Activated T-helper 17 cell treated with anti-CD3 and anti-CD28 coated beads, Interleukin-2, amount 50 U/mL, for 72 hours (primary cell): Measurements from ENCODE around the gene FBXL16. TPM values are rescaled to one million over a fixed set of nuclear protein-coding genes. Genes with fewer than 3 reads are reported as not detected.
"Not testable (repeated sequence)": the region's sequence is repeated elsewhere in the genome, so short reads cannot be mapped to it uniquely, and the experiment has no call there.

Experiments
- ATAC-seq: fragments of 150-1000 bp; cut with Tn5 transposase; replicated peaks from 2 replicates; pipeline ENCODE4 v1.10.0; 2021; ENCODE audit warnings: mild to moderate bottlenecking, moderate library complexity
- H3K27ac Mint-ChIP-seq: one replicate; pipeline ENCODE4 v1.8.0; 2022; ENCODE audit warnings: mixed read lengths
- H3K27me3 Mint-ChIP-seq: one replicate; pipeline ENCODE4 v1.8.0; 2022; ENCODE audit warnings: mixed read lengths
- H3K36me3 Mint-ChIP-seq: one replicate; pipeline ENCODE4 v1.8.0; 2022; ENCODE audit warnings: low read depth, mild to moderate bottlenecking, mixed read lengths
- H3K4me1 Mint-ChIP-seq: one replicate; pipeline ENCODE4 v1.8.0; 2022; ENCODE audit warnings: mixed read lengths
- H3K4me3 Mint-ChIP-seq: one replicate; pipeline ENCODE4 v1.8.0; 2022; ENCODE audit warnings: mild to moderate bottlenecking, mixed read lengths
- H3K9me3 Mint-ChIP-seq: one replicate; pipeline ENCODE4 v1.8.0; 2022; ENCODE audit warnings: mixed read lengths
- total RNA-seq, 2 donors: library from RNA; stranded (reverse); gene quantifications; one replicate each; pipeline ENCODE4 v1.2.3, GENCODE V29; 2022

The FBXL16 gene
- total RNA-seq, 2 donors from 2014 or later, result 6.4 to 23.6 TPM

GRCh38 chr16:700684-701584 lies 4.7 kb downstream of the FBXL16 start:
- H3K27me3 Mint-ChIP-seq, result peaks cover 4% of the 10 kb centered on the region
- no peak overlapping the region for H3K4me3 Mint-ChIP-seq
- peak; percentile 41 for ATAC-seq
- no peaks in the 10 kb centered on the region for H3K36me3 Mint-ChIP-seq
- no peaks in the 10 kb centered on the region for H3K4me1 Mint-ChIP-seq
- no peak overlapping the region for H3K27ac Mint-ChIP-seq
- no peaks in the 10 kb centered on the region for H3K9me3 Mint-ChIP-seq

- Mint-ChIP-seq H3K27ac (no peak overlapping the region), H3K36me3 (no peaks in the 10 kb centered on the region)
- no peak for ATAC-seq
Measured at GRCh38 chr16:698911-699671, 6.5 kb downstream of the FBXL16 start.

GRCh38 chr16:695355-696089 lies 10.1 kb downstream of the FBXL16 start:
- ATAC-seq, result peak; percentile 86
- no peaks in the 10 kb centered on the region for H3K9me3 Mint-ChIP-seq
- no peaks in the 10 kb centered on the region for H3K36me3 Mint-ChIP-seq
- peaks cover 9% of the 10 kb centered on the region for H3K4me1 Mint-ChIP-seq
- peak overlapping the region; percentile 90 for H3K27ac Mint-ChIP-seq
- H3K27me3 Mint-ChIP-seq, result no peaks in the 10 kb centered on the region
- H3K4me3 Mint-ChIP-seq, result peak overlapping the region; percentile 90

More at GRCh38 chr16:698911-699671, 6.5 kb downstream of the FBXL16 start:
- H3K27me3 Mint-ChIP-seq, result peaks cover 4% of the 10 kb centered on the region
- no peaks in the 10 kb centered on the region for H3K9me3 Mint-ChIP-seq
- H3K4me1 Mint-ChIP-seq, result no peaks in the 10 kb centered on the region
- H3K4me3 Mint-ChIP-seq, result peak overlapping the region; percentile 12

- ATAC-seq, result no peak
- Mint-ChIP-seq H3K9me3 (no peaks in the 10 kb centered on the region), H3K4me1 (peaks cover 9% of the 10 kb centered on the region), H3K4me3 (peak overlapping the region; percentile 90), H3K36me3 (no peaks in the 10 kb centered on the region), H3K27ac (peak overlapping the region; percentile 90), H3K27me3 (no peaks in the 10 kb centered on the region)
Measured at GRCh38 chr16:694863-695354, 10.7 kb downstream of the FBXL16 start.

- Mint-ChIP-seq H3K36me3 (no peaks in the 10 kb centered on the region), H3K4me3 (peak overlapping the region; percentile 90), H3K27ac (no peak overlapping the region), H3K9me3 (no peaks in the 10 kb centered on the region), H3K4me1 (peaks cover 9% of the 10 kb centered on the region), H3K27me3 (no peaks in the 10 kb centered on the region)
- ATAC-seq, result no peak
Measured at GRCh38 chr16:694187-694862, 11.3 kb downstream of the FBXL16 start.

- no peak overlapping the region for H3K27ac Mint-ChIP-seq
- H3K4me1 Mint-ChIP-seq, result peaks cover 9% of the 10 kb centered on the region
- ATAC-seq, result no peak
- no peaks in the 10 kb centered on the region for H3K36me3 Mint-ChIP-seq
- peak overlapping the region; percentile 82 for H3K4me3 Mint-ChIP-seq
- no peaks in the 10 kb centered on the region for H3K9me3 Mint-ChIP-seq
- H3K27me3 Mint-ChIP-seq, result no peaks in the 10 kb centered on the region
Measured at GRCh38 chr16:693766-694165, 11.8 kb downstream of the FBXL16 start.

- no peak for ATAC-seq
- Mint-ChIP-seq H3K27me3 (no peaks in the 10 kb centered on the region), H3K36me3 (no peaks in the 10 kb centered on the region), H3K9me3 (no peaks in the 10 kb centered on the region), H3K4me3 (peak overlapping the region; percentile 82), H3K4me1 (peaks cover 9% of the 10 kb centered on the region), H3K27ac (no peak overlapping the region)
Measured at GRCh38 chr16:693364-693763, 12.2 kb downstream of the FBXL16 start.

GRCh38 chr16:692356-693108 lies 13.1 kb downstream of the FBXL16 start:
- Mint-ChIP-seq H3K4me3 (peak overlapping the region; percentile 82), H3K4me1 (peaks cover 9% of the 10 kb centered on the region), H3K27me3 (no peaks in the 10 kb centered on the region), H3K9me3 (no peaks in the 10 kb centered on the region), H3K27ac (no peak overlapping the region), H3K36me3 (no peaks in the 10 kb centered on the region)
- no peak for ATAC-seq

GRCh38 chr16:691242-691641 lies 14.4 kb downstream of the FBXL16 start:
- H3K9me3 Mint-ChIP-seq, H3K4me1 Mint-ChIP-seq, ATAC-seq, H3K36me3 Mint-ChIP-seq, H3K27me3 Mint-ChIP-seq: not testable (repeated sequence)
- peak overlapping the region; percentile 82 for H3K4me3 Mint-ChIP-seq
- peak overlapping the region; percentile 87 for H3K27ac Mint-ChIP-seq

GRCh38 chr16:689175-689897 lies 16.3 kb downstream of the FBXL16 start:
- ATAC-seq, result no peak

GRCh38 chr16:687499-687898 lies 18.1 kb downstream of the FBXL16 start:
- Mint-ChIP-seq H3K4me3 (no peak overlapping the region), H3K4me1 (peaks cover 8% of the 10 kb centered on the region), H3K27ac (no peak overlapping the region), H3K27me3 (no peaks in the 10 kb centered on the region), H3K9me3 (no peaks in the 10 kb centered on the region), H3K36me3 (peaks cover 20% of the 10 kb centered on the region)
- no peak for ATAC-seq

More at GRCh38 chr16:689175-689897, 16.3 kb downstream of the FBXL16 start:
- Mint-ChIP-seq H3K27me3 (no peaks in the 10 kb centered on the region), H3K9me3 (no peaks in the 10 kb centered on the region), H3K4me3 (peak overlapping the region; percentile 82), H3K27ac (peak overlapping the region; percentile 87), H3K4me1 (peaks cover 9% of the 10 kb centered on the region), H3K36me3 (peaks cover 8% of the 10 kb centered on the region)

GRCh38 chr16:686459-687260 lies 18.9 kb downstream of the FBXL16 start:
- Mint-ChIP-seq H3K4me1 (peaks cover 4% of the 10 kb centered on the region), H3K36me3 (peaks cover 28% of the 10 kb centered on the region), H3K27me3 (no peaks in the 10 kb centered on the region), H3K27ac (no peak overlapping the region), H3K9me3 (no peaks in the 10 kb centered on the region), H3K4me3 (no peak overlapping the region)
- no peak for ATAC-seq
